GM19328 (cell line): ENCODE data around the gene PPA2.
"Not testable (repeated sequence)": the region's sequence is repeated elsewhere in the genome, so short reads cannot be mapped to it uniquely, and the experiment has no call there.

Experiments used
- ATAC-seq: cut with Tn5 transposase; IDR thresholded peaks from one replicate; pipeline ENCODE4 v1.9.1; 2021; ENCODE audit warnings: mild to moderate bottlenecking, moderate library complexity; ENCODE audit not compliant: unreplicated experiment

The PPA2 gene

DNA sequence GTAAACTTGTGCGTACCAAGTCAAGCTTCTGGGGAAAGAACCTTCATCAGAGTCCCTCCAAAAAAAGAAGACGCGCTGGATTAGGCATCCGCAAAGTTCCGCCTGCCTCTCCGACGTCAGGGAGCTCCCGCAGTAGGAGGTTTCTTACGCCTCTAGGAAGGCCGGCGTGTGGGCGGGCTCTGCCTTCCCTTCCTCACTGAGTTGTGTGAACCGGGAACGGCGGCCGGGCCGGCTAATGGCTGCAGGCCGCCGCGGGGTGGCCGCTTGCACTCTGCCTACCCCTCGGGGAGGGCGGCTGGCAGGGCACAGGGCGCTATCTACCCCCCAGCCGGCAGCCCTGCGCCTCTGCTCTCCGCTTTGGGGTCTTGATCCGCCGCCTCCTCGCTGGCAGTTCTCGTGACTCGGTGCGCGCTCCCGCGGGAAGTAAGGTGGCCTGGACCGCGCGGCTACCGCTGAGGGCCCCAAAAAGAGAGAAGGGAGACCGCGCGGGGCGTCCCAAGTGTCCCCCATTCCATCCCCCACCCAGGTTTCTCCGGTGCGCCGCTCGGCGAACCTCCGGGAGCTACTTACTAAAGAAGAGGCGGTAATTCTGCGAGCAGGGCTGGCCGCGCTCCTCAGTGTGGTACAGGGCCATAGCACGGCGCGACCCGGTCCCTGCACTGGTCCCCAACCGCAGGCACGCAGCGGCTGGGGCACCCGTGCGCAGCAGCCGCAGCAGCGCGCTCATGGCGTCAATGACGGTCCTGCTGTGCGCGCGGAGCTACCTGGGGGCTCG, at the start of gene PPA2:
Gene PPA2 (minus strand): TSS at position 739 of the 775 bp plus-strand sequence. CDS start 12 bp downstream, at position 727.
- ATAC-seq, result peak; percentile 84

GRCh38 chr4:105520819-105521790, 47.2 kb upstream of the PPA2 start:
- peak; percentile 77 for ATAC-seq

DNA sequence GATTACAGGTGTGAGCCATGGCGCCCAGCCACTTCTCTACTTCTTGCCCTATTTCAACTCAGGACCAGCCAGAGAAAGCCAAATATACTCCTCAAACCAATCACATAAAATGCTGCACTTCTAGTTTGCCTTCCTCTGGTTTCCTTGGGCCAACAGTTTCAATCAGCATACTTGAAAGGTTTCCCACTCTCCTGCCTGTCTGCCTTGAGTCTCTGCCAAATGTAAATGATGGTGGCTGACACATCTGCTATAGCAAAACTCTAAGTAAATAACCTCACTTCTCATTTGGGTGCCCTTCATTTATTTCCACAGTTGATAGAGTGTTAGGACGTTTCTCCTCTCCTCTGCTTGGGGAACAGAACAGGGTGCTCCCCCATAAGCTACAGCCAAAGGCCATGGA, 36.4 kb upstream of the PPA2 start:
- ATAC-seq, result no peak

- peak; percentile 2 for ATAC-seq
These were observed 35.9 kb upstream of the PPA2 start for GRCh38 chr4:105509714-105510113.

- ATAC-seq, result peak; percentile 90
These were observed 35.4 kb upstream of the PPA2 start for GRCh38 chr4:105509291-105509690.

GRCh38 chr4:105504744-105505143, 30.9 kb upstream of the PPA2 start:
- no peak for ATAC-seq

GRCh38 chr4:105503484-105503883, 29.6 kb upstream of the PPA2 start:
- ATAC-seq, result no peak

- ATAC-seq, result no peak
These were observed 23.0 kb upstream of the PPA2 start for GRCh38 chr4:105496899-105497298.

- no peak for ATAC-seq
These were observed 21.8 kb upstream of the PPA2 start for GRCh38 chr4:105495667-105496066.

GRCh38 chr4:105490523-105490922, 16.7 kb upstream of the PPA2 start:
- no peak for ATAC-seq

DNA sequence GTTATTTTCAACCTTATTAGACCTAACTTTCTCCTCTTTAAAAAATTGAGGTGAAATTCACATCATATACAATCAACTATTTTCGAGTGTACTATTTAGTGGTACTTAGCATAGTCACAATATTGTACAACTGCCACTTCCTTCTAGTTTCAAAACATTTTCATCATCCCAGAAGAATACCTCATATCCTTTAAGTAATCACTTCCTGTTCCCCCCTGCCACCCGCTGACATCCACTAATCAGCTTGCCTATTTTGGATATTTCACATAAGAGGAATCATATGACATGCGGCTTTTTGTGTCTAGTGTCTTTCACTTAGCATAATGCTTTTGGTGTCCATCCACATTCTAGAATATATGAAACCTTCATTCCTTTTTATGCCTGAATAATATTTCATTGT, 10.0 kb upstream of the PPA2 start:
- no peak for ATAC-seq

GRCh38 chr4:105474099-105474518, 247 bp upstream of the PPA2 start:
- ATAC-seq, result peak; percentile 4

DNA sequence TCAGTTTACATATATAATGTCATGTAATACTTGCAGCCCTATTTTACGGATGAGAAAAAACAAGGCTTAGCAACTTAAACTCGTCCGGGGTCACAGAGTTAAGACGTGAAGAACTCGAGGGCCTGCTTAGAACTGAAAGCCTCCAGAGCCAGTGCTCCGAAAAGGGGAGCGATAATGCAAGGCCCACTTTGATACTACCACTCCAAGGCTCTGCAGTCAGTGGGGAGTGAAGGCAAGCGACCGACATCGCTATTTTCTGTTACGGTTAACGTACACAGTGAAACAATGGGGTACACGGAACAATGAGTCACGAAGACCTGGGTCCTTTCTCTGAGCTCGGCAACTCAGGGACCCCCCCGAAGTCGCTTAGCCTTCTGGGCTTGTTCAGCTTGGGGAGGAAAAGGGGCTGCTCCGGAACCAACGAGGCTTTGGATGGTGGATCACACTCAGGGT, 965 bp downstream of the PPA2 start:
- ATAC-seq, result peak; percentile 14

DNA sequence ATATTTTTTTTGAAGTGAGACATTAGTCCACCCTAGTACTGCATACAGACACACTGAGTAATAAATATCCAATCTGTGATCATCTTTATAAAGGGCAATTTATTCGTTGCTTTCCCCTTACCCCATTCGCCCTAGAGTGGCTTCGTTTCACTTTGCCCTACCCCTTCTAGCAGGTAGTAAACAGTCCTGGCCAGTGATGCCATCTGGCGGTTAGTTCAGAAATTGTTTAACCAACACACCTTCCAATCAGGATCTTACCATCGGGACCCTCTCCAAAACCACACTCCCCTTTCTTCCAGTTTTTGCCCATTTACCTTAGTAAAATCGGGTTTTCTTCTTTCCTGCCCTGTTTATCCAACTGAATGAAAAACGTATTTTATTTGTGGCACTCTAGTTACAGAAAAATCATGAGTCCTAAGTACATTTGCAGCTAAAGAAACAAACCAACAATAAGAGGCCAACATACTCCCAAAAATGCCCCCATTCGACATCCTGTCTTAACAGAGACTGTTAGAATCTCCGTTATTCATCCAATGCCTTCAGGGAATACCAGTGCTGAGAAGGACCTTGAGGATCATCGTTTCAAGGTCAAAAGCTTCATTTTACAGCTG, 2.2 kb downstream of the PPA2 start:
- peak; percentile 21 for ATAC-seq

- no peak for ATAC-seq
These were observed 3.1 kb downstream of the PPA2 start for GRCh38 chr4:105470766-105471165.

- ATAC-seq, result no peak
These were observed 4.1 kb downstream of the PPA2 start for GRCh38 chr4:105469736-105470135.

DNA sequence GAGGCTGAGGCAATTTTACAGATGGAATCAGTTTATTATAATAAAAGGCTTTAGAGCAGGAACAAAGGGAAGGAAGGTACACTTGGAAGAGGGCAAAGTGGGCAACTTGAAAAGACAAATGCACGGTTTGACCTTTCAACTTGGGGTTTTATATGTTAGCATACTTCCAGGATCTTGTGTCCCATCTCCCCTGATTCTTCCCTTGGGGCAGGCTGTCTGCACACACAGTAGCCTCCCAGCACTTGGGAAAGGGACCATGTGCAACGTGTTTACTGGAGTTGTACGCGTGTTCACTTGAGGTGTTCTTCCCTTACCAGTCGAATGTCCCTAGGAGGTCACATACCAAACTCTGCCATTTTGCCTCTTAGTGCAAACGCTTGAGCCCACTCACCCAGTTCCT, 7.3 kb downstream of the PPA2 start:
- ATAC-seq, result no peak

DNA sequence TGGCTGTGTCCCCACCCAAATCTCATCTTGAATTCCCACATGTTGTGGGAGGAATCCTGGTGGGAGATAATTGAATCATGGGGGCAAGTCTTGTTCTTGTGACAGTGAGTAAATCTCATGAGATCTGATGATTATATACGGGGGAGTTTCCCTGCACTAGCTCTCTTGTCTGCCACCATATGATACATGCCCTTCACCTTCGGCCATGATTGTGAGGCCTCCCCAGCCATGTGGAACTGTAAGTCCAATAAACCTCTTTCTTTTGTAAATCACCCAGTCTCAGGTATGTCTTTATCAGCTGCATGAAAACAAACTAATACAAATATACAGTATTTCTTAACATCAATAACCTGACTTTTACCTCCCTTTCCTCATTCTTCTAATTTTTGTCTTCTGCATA, 9.3 kb downstream of the PPA2 start:
- not testable (repeated sequence) for ATAC-seq

GRCh38 chr4:105462576-105462975, 11.3 kb downstream of the PPA2 start:
- no peak for ATAC-seq

DNA sequence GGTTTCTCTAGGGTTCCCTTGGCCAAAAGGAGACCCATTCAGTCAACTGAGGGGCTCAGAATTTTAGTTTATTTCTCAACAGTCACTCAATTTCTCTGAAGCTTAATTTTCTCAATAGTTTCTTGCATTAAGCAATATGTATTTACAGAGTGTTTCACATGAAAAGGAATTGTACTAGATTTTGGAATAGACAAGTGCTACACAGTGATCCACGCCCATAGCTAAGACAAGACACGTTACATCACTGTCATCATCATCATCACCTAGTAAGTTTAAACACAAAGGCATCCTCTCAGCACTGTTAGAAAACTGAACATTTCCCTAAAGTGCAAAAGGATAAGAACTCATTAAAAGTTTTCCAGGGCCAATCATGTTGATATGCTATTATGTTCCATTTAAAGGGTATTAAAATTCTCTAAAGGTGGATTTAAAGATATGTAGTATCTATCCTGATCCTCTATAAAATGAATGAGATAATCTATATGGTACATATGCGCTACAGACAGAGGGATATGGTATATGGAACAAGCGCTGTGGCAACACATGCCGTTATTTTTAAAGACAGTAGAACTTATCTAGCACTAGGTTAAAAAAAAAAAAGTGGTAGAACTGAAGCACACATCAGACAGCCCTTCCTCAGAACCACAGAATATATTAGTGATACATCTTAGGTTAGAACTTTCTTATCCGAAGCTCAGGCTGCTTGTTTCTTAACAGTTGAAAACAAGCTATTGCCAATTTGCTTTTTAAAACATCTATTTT, 12.1 kb downstream of the PPA2 start:
- ATAC-seq, result no peak
